T47D (cell line): ENCODE results near the gene UNC5C.

Experiments
- DNase-seq, 2 experiments: peaks; one replicate each; pipeline versions ENCODE4 v3.0.0 to v3.0.0-alpha.2; 2011 to 2012; ENCODE audit warnings: low read depth in 1 of 2, low spot score in 1 of 2
- JUND ChIP-seq: IDR thresholded peaks from 2 replicates; pipeline ENCODE4 v1.6.1; 2012; ENCODE audit warnings: low read depth
- in situ Hi-C: cut with HindIII; loops from 2 replicates; pipeline ENCODE4 v1.10.0; 2016; ENCODE audit warnings: low sequenced_read_pairs, low pct_unique_long_range_greater_than_20kb

The UNC5C gene

DNA sequence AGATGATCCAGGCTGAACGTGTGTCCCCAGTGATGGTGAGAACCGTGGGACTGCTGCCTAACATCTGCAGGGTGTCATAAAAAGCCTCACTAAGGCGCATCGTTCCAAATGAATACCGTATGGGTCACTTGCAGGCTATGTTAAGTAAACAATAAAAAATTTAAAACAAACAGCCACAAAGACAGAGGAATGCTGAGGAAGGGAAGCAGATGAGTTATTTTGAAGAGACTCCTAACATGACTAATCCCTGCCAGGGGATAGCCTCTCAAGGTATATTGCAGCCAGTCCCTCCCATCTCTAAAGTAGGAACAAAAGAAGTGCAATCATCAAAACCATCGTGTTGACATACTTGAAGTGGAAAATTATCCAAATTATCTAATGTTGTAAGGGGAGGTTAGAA, 83.8 kb downstream of the UNC5C start:
- peak in 1 of 2 experiments; percentile 39 for DNase-seq
- in situ Hi-C loops, result no loop called here
- no peak for TF ChIP-seq JUND

DNA sequence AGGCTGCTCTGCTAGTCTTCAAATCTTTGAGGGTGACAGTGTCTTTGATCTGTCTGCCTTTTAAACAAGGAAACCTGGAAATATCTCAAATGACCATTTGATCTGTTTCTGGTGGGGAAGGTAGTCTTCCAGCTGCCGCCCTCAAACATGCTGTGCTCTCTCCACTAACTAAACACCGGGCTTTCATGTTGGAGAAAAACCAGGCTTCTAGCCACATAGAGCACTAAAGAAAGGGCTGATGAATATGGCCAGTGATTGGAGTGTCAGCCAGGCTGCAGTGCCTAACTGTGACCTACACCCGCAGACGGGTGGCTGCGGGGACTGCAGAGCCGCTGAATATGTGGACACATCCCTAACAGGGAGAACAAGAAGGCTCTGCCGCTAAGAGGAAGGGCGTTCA, 85.9 kb downstream of the UNC5C start:
- in situ Hi-C loops, result no loop called here

DNA sequence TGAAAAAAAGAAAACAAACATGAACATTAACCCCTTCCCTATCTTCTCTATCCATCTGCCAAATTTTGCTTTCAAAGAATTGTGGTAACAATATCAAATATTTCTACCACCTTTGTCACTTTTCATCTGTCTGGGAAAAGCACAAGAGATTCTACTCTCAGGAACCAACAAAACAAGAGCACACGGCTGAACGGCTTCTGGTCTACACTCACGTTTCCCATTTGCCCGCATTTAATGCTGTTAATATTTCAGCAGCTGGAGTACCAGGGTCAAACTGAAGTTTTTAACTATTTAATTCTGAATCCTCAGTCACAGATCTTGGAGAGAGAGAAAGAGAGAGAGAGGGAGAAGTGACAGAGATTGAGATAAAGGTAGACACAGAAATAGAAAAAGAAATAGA, 91.4 kb downstream of the UNC5C start:
- in situ Hi-C loops, result no loop called here
- DNase-seq, result no peak
- TF ChIP-seq JUND, result no peak

More for the DNA sequence above, 85.9 kb downstream of the UNC5C start:
- TF ChIP-seq JUND, result no peak
- DNase-seq, result no peak

DNA sequence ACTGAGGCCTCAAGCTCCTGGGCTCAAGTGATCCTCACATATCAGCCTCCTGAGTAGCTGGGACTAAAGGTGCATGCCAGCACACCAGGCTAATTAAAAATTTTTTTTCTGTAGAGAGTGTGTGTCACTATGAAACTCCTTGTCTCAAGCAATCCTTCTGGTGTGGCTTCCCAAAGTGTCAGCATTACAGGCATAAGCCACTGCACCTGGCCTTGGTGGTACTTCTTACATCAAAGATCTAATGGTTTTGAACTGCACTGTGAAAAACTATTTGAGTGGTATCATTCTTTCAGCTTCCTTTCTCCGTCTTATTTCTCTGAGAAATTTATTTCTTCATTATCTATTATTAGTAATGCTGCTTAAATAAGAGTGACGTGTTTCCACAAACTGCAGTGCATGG, 98.5 kb downstream of the UNC5C start:
- in situ Hi-C loops, result no loop called here
- TF ChIP-seq JUND, result no peak
- DNase-seq, result no peak

DNA sequence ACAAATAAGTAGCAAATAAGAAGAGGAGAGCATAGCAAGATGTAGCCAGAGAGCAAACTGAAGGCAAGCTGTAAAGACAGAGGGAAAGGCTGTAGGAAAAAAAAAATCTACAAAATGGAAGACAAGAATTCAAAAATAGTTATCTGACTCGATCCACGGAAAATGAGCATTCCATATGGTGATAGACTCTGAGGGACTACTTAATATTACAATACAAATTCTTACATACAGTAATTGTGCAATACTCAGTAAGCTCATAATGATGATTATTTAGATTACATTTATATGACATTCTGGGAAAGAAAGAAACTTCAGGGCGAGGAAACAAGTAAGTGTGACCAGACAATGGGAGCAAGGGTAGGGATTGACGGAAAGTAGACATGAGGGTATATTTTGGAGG, 102.6 kb downstream of the UNC5C start:
- in situ Hi-C loops, result no loop called here
- TF ChIP-seq JUND, result no peak
- no peak for DNase-seq

DNA sequence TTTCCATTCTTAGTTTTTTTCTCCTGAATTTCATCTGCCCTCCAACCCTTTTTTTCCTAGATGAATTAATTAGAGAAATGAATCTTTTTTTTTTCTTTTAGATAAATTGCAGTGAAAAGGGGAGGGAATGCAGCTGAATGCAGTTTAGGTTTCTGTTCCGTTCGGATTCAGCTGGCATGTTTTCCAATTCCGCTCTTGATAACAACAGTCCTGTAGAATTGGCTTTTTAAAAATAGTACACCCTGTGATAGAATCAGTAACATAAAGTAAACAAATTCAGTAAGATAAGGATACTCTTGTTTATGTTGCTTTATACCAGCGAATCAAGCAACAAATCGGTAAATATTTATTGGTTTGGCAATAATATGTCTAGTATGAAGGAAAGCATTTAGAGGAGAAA, 103.5 kb downstream of the UNC5C start:
- no peak for TF ChIP-seq JUND
- in situ Hi-C loops, result no loop called here
- no peak for DNase-seq

DNA sequence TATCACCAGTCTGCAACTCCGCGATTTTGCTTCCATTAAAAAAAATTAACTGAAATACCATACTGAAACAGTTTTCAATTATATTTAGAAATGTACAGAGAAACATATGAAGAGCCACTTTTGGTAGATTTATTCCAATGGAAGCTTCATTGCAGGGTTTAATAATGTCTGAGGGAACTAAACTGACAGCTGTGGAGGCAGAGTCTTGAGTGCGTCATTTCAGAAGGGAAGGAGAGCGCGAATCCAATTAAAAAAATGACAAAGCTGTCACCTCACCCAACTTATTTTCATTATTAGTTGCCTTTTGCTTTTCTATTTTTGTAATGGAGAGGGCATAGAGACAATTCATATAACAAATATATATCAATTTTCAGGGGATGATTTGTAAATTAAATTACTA, 104.0 kb downstream of the UNC5C start:
- no peak for DNase-seq
- in situ Hi-C loops, result no loop called here
- no peak for TF ChIP-seq JUND

DNA sequence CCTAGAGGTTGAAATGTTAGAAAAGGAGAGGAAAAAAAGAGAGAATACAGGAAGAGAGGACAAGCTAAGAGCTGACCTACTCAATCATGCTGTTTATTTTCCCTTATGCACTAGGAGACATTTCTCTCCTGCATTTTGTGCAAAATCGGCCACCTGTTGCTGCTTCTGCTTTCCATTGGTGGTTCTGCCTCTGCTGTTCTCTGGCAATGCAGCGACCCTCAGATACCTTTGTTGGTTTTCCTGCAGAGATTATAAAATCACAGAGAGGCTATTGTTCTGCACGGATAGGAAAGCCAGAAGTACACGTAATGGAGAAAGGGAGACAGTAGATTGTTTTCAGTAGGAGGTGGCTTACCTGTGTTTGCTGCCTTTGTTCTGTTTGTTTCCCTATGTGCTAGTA, 108.9 kb downstream of the UNC5C start:
- in situ Hi-C loops, result no loop called here
- no peak for DNase-seq
- no peak for TF ChIP-seq JUND

DNA sequence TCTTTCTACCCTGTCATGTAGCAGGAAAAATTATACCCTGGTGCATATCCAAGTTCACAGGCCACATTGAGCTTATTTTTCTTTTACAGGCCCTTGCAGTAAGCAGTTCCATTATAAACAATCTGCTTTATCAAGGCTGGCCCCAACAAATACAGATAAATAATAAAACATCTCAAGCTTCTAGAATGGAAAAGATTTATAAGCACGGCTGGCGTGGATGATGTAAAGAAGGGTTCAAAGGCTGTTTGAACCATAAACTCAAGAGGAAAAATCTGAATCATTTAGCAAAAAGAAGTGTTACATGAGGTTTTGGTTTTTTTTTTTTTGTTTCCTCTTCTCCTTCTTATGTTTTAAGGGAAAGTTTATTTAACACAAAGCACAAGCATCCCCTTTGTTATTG, 109.7 kb downstream of the UNC5C start:
- DNase-seq, result no peak
- in situ Hi-C loops, result no loop called here
- TF ChIP-seq JUND, result no peak

DNA sequence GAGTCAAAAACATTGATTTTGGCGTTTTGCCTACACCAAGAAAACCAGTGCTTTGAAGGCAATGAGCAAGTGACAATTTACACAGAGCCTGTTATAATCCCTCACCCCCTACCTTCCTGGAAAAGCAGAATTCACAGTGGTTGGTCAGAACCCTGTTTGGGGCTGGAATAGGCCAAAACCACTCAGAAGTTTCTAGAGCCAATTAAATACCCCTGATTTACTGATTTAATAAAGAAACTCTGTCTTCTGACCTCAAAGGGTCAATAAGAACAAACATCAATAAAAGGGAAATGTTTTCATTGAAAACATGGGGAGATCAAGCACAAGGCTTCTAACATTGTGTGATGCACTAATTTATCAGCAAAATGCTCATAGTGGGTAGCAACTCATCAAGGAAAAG, 116.3 kb downstream of the UNC5C start:
- in situ Hi-C loops, result no loop called here
- no peak for DNase-seq
- no peak for TF ChIP-seq JUND

DNA sequence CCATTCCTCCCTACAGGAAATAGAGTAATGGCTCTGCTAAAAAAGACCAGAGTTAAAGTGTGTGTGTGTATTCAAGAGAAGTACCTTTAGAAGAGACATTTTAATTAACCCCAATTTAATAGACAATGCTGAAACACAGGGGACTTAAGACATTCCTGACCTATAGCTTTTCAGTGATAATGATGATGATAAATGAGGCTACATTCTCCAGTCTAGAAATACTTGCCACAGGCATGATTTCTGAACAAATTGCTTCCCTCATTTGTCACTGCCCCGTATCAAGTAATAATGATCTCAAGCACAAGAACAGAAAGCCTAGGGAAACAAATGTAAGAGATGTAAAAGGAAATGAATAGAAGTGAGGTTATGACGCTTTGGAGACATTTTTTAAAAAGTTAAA, 117.1 kb downstream of the UNC5C start:
- no peak for DNase-seq
- no peak for TF ChIP-seq JUND
- in situ Hi-C loops, result no loop called here

DNA sequence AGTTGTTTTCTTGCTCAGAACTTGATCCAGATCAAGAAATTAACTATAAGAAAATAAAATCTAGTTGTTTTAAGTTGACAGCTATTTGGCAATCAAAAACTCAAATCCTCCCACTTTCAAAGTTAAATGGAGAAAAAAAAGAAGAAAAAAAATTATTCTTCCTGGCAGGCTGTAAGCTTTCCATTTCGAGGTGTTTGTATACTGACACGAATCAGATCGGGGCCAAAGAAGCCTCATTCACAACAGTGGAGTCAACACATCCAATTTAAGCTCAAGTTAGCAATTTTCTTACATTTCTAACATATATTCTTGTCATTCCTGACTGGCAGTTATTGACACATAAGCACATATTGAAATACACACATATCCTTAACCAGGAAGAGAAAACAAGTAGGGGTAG, 119.4 kb downstream of the UNC5C start:
- in situ Hi-C loops, result no loop called here
- DNase-seq, result no peak
- no peak for TF ChIP-seq JUND

DNA sequence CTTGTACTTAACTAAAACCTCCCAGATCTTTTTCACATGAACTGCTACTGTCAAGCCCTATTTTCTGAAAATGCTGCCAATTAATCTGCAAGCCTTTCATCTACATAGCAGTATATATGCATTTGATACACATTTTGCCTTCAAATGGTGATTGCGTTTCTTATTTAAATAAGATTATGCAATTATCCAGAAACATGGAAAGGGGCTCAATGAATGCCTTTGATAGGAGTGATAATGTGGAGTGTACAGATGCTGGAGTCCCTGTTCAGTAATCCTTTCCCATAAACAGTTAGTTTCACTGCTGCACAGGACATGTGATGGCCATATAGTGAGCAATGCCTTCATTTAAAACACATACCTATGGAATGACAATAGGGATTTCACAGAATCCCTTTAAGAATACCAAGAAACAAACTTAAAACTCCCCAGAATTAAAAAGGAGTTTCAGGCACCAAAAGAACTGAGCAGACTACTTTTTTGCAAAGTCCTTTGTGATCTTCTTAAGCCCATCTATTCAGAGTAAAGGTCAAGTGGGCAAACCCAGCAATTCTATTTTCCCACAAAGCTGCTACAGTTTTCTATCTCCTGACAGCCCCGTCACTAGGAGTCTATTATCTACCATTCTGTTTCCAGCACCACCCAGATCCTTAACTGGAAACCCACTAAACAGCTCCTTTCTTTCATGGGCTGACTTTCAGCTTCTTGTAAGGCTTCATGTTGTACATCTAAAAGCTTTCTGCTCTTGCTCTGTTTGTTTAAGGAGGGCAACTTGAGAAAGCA, 120.3 kb downstream of the UNC5C start:
- TF ChIP-seq JUND, result no peak
- in situ Hi-C loops, result no loop called here
- DNase-seq, result no peak

DNA sequence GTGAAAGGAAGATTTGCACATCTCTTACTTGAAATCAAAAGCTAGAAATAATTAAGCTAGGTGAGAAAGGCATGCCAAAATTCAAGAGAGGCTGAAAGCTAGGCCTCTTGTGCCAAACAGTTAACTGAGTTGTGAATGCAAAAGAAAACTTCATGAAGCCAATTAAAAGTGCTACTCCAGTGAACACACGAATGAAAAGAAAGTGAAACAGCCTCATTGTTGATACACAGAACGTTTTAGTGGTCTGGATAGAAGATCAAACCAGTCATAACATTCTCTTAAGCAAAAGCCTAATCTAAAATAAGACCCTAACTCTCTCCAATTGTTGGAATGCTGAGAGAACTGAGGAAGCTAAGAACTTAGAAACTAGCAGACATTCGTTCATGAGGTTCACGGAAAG, 122.3 kb downstream of the UNC5C start:
- DNase-seq, result no peak

More for the DNA sequence above, 122.3 kb downstream of the UNC5C start:
- in situ Hi-C loops, result no loop called here
- TF ChIP-seq JUND, result no peak
